Chondrocyte (in vitro differentiated cells): Measurements from ENCODE around the gene SFTPB. TPM values are rescaled to one million over a fixed set of nuclear protein-coding genes. Genes with fewer than 3 reads are reported as not detected.
"Not testable (repeated sequence)": the region's sequence is repeated elsewhere in the genome, so short reads cannot be mapped to it uniquely, and the experiment has no call there.

Experiments used
- DNase-seq: peaks from one replicate; pipeline ENCODE4 v3.0.0; 2021; ENCODE audit warnings: mixed read lengths, low spot score
- H3K27ac Mint-ChIP-seq: one replicate; pipeline ENCODE4 v1.8.0; 2021; ENCODE audit warnings: mild to moderate bottlenecking, moderate library complexity, mixed read lengths; ENCODE audit not compliant: unreplicated experiment
- H3K27me3 Mint-ChIP-seq: 2 replicates; pipeline ENCODE4 v1.8.0; 2021; ENCODE audit warnings: low read depth, mixed read lengths
- H3K36me3 Mint-ChIP-seq: 2 replicates; pipeline ENCODE4 v1.8.0; 2021; ENCODE audit warnings: low read depth, mixed read lengths
- H3K4me1 Mint-ChIP-seq: 2 replicates; pipeline ENCODE4 v1.8.0; 2021; ENCODE audit warnings: low read depth, mild to moderate bottlenecking, mixed read lengths
- H3K4me3 Mint-ChIP-seq: one replicate; pipeline ENCODE4 v1.8.0; 2021; ENCODE audit warnings: mild to moderate bottlenecking, moderate library complexity, mixed read lengths; ENCODE audit not compliant: unreplicated experiment
- H3K9me3 Mint-ChIP-seq: 2 replicates; pipeline ENCODE4 v1.8.0; 2021; ENCODE audit warnings: low read depth, mixed read lengths
- CTCF ChIP-seq: fragments of 200-600 bp; sonication (generic); IDR thresholded peaks from 2 replicates; pipeline ENCODE4 v1.5.0; 2021; ENCODE audit warnings: antibody characterized with exemption, mild to moderate bottlenecking, moderate library complexity
- total RNA-seq: library from RNA; stranded (reverse); gene quantifications from 3 replicates; pipeline ENCODE4 v1.2.1, GENCODE V29; 2021

The SFTPB gene
- total RNA-seq, 1 donor from 2014 or later = not detected

GRCh38 chr2:85660725-85661124 lies 7.3 kb downstream of the SFTPB start:
- Mint-ChIP-seq H3K27me3 (no peaks in the 10 kb centered on the region), H3K4me1 (peaks cover 8% of the 10 kb centered on the region), H3K9me3 (no peaks in the 10 kb centered on the region), H3K36me3 (peaks cover 5% of the 10 kb centered on the region), H3K27ac (no peak overlapping the region), H3K4me3 (no peak overlapping the region)
- no peak for DNase-seq
- no peak for TF ChIP-seq CTCF

GRCh38 chr2:85660301-85660700 lies 7.7 kb downstream of the SFTPB start:
- not testable (repeated sequence) for H3K36me3 Mint-ChIP-seq, DNase-seq, H3K27ac Mint-ChIP-seq, H3K4me3 Mint-ChIP-seq, H3K9me3 Mint-ChIP-seq, H3K27me3 Mint-ChIP-seq, H3K4me1 Mint-ChIP-seq

- no peak for TF ChIP-seq CTCF
- H3K27ac Mint-ChIP-seq = no peak overlapping the region
- no peak overlapping the region for H3K4me3 Mint-ChIP-seq
- peaks cover 5% of the 10 kb centered on the region for H3K36me3 Mint-ChIP-seq
- DNase-seq = no peak
- H3K4me1 Mint-ChIP-seq = peaks cover 8% of the 10 kb centered on the region
- no peaks in the 10 kb centered on the region for H3K9me3 Mint-ChIP-seq
- H3K27me3 Mint-ChIP-seq = no peaks in the 10 kb centered on the region
These were observed 8.5 kb downstream of the SFTPB start for GRCh38 chr2:85659324-85659981.

GRCh38 chr2:85657399-85657798 lies 10.6 kb downstream of the SFTPB start:
- not testable (repeated sequence) for H3K27me3 Mint-ChIP-seq, H3K27ac Mint-ChIP-seq, H3K9me3 Mint-ChIP-seq, DNase-seq, H3K4me1 Mint-ChIP-seq, H3K4me3 Mint-ChIP-seq
- H3K36me3 Mint-ChIP-seq = peaks cover 13% of the 10 kb centered on the region

- Mint-ChIP-seq H3K27me3 (no peaks in the 10 kb centered on the region), H3K9me3 (no peaks in the 10 kb centered on the region), H3K4me3 (no peak overlapping the region), H3K36me3 (peaks cover 16% of the 10 kb centered on the region), H3K4me1 (no peaks in the 10 kb centered on the region), H3K27ac (no peak overlapping the region)
- DNase-seq = no peak
- no peak for TF ChIP-seq CTCF
These were observed 11.5 kb downstream of the SFTPB start for GRCh38 chr2:85656468-85656867.

GRCh38 chr2:85655961-85656417 lies 12.0 kb downstream of the SFTPB start:
- no peaks in the 10 kb centered on the region for H3K9me3 Mint-ChIP-seq
- no peaks in the 10 kb centered on the region for H3K4me1 Mint-ChIP-seq
- H3K36me3 Mint-ChIP-seq = peaks cover 16% of the 10 kb centered on the region
- H3K4me3 Mint-ChIP-seq = no peak overlapping the region
- no peak overlapping the region for H3K27ac Mint-ChIP-seq
- TF ChIP-seq CTCF = no peak
- no peak for DNase-seq
- no peaks in the 10 kb centered on the region for H3K27me3 Mint-ChIP-seq
